Subcutaneous abdominal adipose tissue (tissue), 5 donors: Measurements from ENCODE around the gene C3orf70.
A peak's percentile ranks its signal among the peaks of the same experiment; 100 is the strongest.

Source experiments
- H3K27ac ChIP-seq: one replicate; pipeline ENCODE4 v1.7.0; 2013; ENCODE audit warnings: low read depth, mild to moderate bottlenecking, inconsistent platforms, low read length, moderate library complexity
- H3K27me3 ChIP-seq, 5 donors: one replicate each; pipeline ENCODE4 v1.7.0; 2013; ENCODE audit warnings: low read length in 5 of 5, inconsistent platforms in 1 of 5; ENCODE audit not compliant: control insufficient read depth in 5 of 5, insufficient read depth in 4 of 5
- H3K36me3 ChIP-seq, 5 donors: one replicate each; pipeline ENCODE4 v1.7.0; 2013; ENCODE audit warnings: low read length in 5 of 5; ENCODE audit not compliant: control insufficient read depth in 5 of 5, insufficient read depth in 5 of 5
- H3K4me1 ChIP-seq, 5 donors: one replicate each; pipeline ENCODE4 v1.7.0; 2013; ENCODE audit warnings: low read length in 5 of 5, mild to moderate bottlenecking in 3 of 5, moderate library complexity in 1 of 5; ENCODE audit not compliant: control insufficient read depth in 5 of 5, insufficient read depth in 5 of 5
- H3K4me3 ChIP-seq, 5 donors: one replicate each; pipeline ENCODE4 v1.7.0; 2013; ENCODE audit warnings: low read length in 5 of 5, low read depth in 1 of 5
- H3K9ac ChIP-seq, 5 donors: one replicate each; pipeline ENCODE4 v1.7.0; 2013; ENCODE audit warnings: low read length in 5 of 5, mild to moderate bottlenecking in 4 of 5, moderate library complexity in 3 of 5
- H3K9me3 ChIP-seq, 5 donors: one replicate each; pipeline ENCODE4 v1.7.0; 2013; ENCODE audit warnings: low read length in 5 of 5; ENCODE audit not compliant: control insufficient read depth in 5 of 5
- donor health status: healthy.
- donor health status: healthy.
- donor health status: healthy.
- donor health status: healthy.
- donor health status: healthy.

C3orf70 gene

GRCh38 chr3:185151101-185151963 lies 1.5 kb downstream of the C3orf70 start:
- no peak overlapping the region for H3K27ac ChIP-seq
- no peak overlapping the region for H3K9ac ChIP-seq
- H3K4me3 ChIP-seq: peak overlapping the region in 1 of 5 donors; percentile 84
- no peaks in the 10 kb centered on the region for H3K9me3 ChIP-seq
- H3K27me3 ChIP-seq: peaks cover 0 to 10% (median 0%) of the 10 kb centered on the region in 5 donors
- H3K36me3 ChIP-seq: no peaks in the 10 kb centered on the region
- H3K4me1 ChIP-seq: peaks cover 0 to 24% (median 15%) of the 10 kb centered on the region in 5 donors

GRCh38 chr3:185150561-185150960 lies 2.3 kb downstream of the C3orf70 start:
- no peak overlapping the region for H3K9ac ChIP-seq
- H3K4me1 ChIP-seq: peaks cover 0 to 24% (median 15%) of the 10 kb centered on the region in 5 donors
- H3K9me3 ChIP-seq: no peaks in the 10 kb centered on the region
- H3K27me3 ChIP-seq: peaks cover 0 to 10% (median 0%) of the 10 kb centered on the region in 5 donors
- no peaks in the 10 kb centered on the region for H3K36me3 ChIP-seq
- no peak overlapping the region for H3K27ac ChIP-seq
- no peak overlapping the region for H3K4me3 ChIP-seq

GRCh38 chr3:185149591-185149990 lies 3.3 kb downstream of the C3orf70 start:
- H3K27me3 ChIP-seq: peaks cover 0 to 10% (median 0%) of the 10 kb centered on the region in 5 donors
- no peaks in the 10 kb centered on the region for H3K36me3 ChIP-seq
- H3K27ac ChIP-seq: no peak overlapping the region
- H3K9ac ChIP-seq: no peak overlapping the region
- H3K9me3 ChIP-seq: no peaks in the 10 kb centered on the region
- peaks cover 0 to 24% (median 15%) of the 10 kb centered on the region in 5 donors for H3K4me1 ChIP-seq
- H3K4me3 ChIP-seq: no peak overlapping the region

GRCh38 chr3:185145511-185145910 lies 7.3 kb downstream of the C3orf70 start:
- Histone ChIP-seq H3K36me3 (no peaks in the 10 kb centered on the region), H3K27ac (no peak overlapping the region), H3K4me1 (no peaks in the 10 kb centered on the region), H3K9ac (no peak overlapping the region), H3K9me3 (peaks cover 0 to 6% (median 0%) of the 10 kb centered on the region in 5 donors), H3K4me3 (no peak overlapping the region), H3K27me3 (peaks cover 0 to 5% (median 0%) of the 10 kb centered on the region in 5 donors)

- H3K27me3 ChIP-seq: no peaks in the 10 kb centered on the region
- H3K36me3 ChIP-seq: no peaks in the 10 kb centered on the region
- H3K9me3 ChIP-seq: peaks cover 0 to 6% (median 0%) of the 10 kb centered on the region in 5 donors
- no peak overlapping the region for H3K9ac ChIP-seq
- no peaks in the 10 kb centered on the region for H3K4me1 ChIP-seq
- no peak overlapping the region for H3K4me3 ChIP-seq
- no peak overlapping the region for H3K27ac ChIP-seq
Observed at GRCh38 chr3:185144784-185145183, 8.1 kb downstream of the C3orf70 start.

- no peaks in the 10 kb centered on the region for H3K36me3 ChIP-seq
- H3K4me1 ChIP-seq: no peaks in the 10 kb centered on the region
- no peak overlapping the region for H3K27ac ChIP-seq
- H3K4me3 ChIP-seq: no peak overlapping the region
- peaks cover 0 to 6% (median 0%) of the 10 kb centered on the region in 5 donors for H3K9me3 ChIP-seq
- H3K9ac ChIP-seq: no peak overlapping the region
- H3K27me3 ChIP-seq: no peaks in the 10 kb centered on the region
Observed at GRCh38 chr3:185137821-185138220, 15.0 kb downstream of the C3orf70 start.

GRCh38 chr3:185134509-185134908 lies 18.4 kb downstream of the C3orf70 start:
- Histone ChIP-seq H3K4me1 (no peaks in the 10 kb centered on the region), H3K4me3 (no peak overlapping the region), H3K27me3 (no peaks in the 10 kb centered on the region), H3K9me3 (no peaks in the 10 kb centered on the region), H3K36me3 (no peaks in the 10 kb centered on the region), H3K9ac (no peak overlapping the region), H3K27ac (no peak overlapping the region)

GRCh38 chr3:185131602-185132256 lies 21.1 kb downstream of the C3orf70 start:
- Histone ChIP-seq H3K9me3 (no peaks in the 10 kb centered on the region), H3K9ac (no peak overlapping the region), H3K4me1 (no peaks in the 10 kb centered on the region), H3K36me3 (no peaks in the 10 kb centered on the region), H3K4me3 (no peak overlapping the region), H3K27me3 (no peaks in the 10 kb centered on the region), H3K27ac (no peak overlapping the region)

- no peak overlapping the region for H3K27ac ChIP-seq
- no peaks in the 10 kb centered on the region for H3K27me3 ChIP-seq
- no peak overlapping the region for H3K9ac ChIP-seq
- no peak overlapping the region for H3K4me3 ChIP-seq
- H3K9me3 ChIP-seq: no peaks in the 10 kb centered on the region
- H3K4me1 ChIP-seq: no peaks in the 10 kb centered on the region
- H3K36me3 ChIP-seq: no peaks in the 10 kb centered on the region
Observed at GRCh38 chr3:185129083-185129482, 23.8 kb downstream of the C3orf70 start.

- Histone ChIP-seq H3K9ac (no peak overlapping the region), H3K4me1 (no peaks in the 10 kb centered on the region), H3K4me3 (no peak overlapping the region), H3K27ac (no peak overlapping the region), H3K27me3 (no peaks in the 10 kb centered on the region), H3K9me3 (no peaks in the 10 kb centered on the region), H3K36me3 (no peaks in the 10 kb centered on the region)
Observed at GRCh38 chr3:185126201-185126600, 26.7 kb downstream of the C3orf70 start.
